ENCODE results near the gene MLYCD.

Gene MLYCD

GRCh38 chr16:83958137-83958845, 59.4 kb downstream of the MLYCD start:
- DNase-seq, result no peak

GRCh38 chr16:83958846-83959565, 60.1 kb downstream of the MLYCD start:
- no peak for DNase-seq

GRCh38 chr16:83959656-83960434, 60.9 kb downstream of the MLYCD start:
- DNase-seq, result no peak

- no peak for DNase-seq
Measured at GRCh38 chr16:83960521-83961249, 61.8 kb downstream of the MLYCD start.

GRCh38 chr16:83961591-83961990, 62.7 kb downstream of the MLYCD start:
- DNase-seq, result no peak

GRCh38 chr16:83963277-83964119, 64.6 kb downstream of the MLYCD start:
- no peak for DNase-seq

- no peak for DNase-seq
Measured at GRCh38 chr16:83964684-83965443, 65.9 kb downstream of the MLYCD start.

DNA sequence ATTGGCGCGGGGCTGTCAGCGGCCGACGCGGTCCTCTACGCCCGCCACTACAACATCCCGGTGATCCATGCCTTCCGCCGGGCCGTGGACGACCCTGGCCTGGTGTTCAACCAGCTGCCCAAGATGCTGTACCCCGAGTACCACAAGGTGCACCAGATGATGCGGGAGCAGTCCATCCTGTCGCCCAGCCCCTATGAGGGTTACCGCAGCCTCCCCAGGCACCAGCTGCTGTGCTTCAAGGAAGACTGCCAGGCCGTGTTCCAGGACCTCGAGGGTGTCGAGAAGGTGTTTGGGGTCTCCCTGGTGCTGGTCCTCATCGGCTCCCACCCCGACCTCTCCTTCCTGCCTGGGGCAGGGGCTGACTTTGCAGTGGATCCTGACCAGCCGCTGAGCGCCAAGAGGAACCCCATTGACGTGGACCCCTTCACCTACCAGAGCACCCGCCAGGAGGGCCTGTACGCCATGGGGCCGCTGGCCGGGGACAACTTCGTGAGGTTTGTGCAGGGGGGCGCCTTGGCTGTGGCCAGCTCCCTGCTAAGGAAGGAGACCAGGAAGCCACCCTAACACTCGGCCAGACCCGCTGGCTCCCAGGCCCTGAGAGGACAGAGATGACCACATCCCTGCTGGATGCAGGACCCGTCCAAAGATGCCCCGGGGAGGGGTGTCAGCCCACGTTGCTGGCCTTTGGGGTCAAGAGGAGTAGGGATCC, 66.7 kb downstream of the MLYCD start:
- DNase-seq, result no peak

GRCh38 chr16:83966153-83966696, 67.3 kb downstream of the MLYCD start:
- DNase-seq, result no peak

DNA sequence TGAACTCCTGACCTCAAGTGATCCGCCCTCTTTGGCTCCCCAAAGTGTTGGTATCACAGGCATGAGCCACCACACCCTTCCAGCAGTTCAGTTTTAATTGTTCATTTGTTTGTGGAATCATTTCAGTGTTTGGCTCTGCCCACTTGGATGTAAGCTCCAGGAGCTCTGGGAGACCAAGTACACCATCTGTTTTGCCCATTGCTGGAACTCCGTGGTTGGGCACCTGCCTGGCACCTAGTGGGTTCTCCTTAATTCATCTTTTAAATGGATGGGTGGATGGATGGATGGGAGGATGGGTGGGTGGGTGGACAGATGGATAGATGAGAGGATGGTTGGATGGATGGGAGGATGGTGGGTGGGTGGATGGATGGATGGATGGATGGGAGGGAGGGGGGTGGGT, 68.2 kb downstream of the MLYCD start:
- no peak for DNase-seq

DNA sequence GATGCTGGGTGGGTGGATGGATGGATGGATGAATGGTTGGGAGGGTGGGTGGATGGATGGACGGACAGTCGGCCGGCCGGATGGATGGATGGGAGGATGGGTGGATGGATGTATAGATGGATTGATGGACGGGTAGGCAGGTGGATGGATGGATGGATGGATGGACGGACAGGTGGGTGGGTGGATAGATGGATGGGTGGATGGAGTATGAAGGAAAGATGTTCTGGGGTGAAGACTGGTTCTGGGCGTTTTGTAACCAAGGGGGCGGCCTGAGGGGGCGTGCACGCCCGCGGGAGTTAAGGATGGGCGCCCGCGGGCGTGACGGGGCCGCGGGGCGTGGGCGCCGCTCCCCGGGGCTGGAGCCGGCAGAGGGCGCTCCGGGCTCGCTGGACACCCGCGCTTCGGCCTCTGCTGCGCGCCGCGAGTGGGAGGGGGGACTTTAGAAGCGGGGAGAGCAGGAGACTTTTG, 69.0 kb downstream of the MLYCD start, which contains the start of gene NECAB2:
Gene NECAB2 (plus strand): TSS at position 407 of the 468 bp plus-strand sequence. CDS start 405 bp downstream, outside the sequence.
- DNase-seq, result no peak

DNA sequence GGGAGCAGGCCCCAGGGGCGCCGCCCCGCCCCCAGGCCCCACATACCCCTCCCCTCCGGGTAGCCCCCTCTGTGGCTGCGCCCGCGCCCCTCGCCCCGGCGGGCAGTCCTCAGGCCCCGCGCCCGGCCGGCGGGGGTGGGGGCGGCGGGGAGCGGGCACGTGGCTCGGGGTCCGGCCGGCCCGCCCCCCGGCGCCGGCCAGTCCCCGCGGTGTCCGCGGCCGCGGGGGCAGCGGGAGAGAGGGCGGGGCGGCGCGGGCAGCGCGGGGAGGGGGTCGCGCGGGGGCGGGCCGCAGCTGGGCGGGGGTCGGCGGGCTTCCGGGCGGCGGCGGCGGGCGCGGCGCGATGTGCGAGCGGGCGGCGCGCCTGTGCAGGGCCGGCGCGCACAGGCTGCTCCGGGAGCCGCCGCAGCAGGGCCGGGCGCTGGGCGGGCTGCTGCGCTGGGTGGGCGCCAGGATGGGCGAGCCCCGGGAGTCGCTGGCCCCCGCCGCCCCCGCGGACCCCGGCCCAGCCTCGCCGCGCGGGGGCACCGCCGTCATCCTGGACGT, 69.5 kb downstream of the MLYCD start:
- DNase-seq, result no peak

DNA sequence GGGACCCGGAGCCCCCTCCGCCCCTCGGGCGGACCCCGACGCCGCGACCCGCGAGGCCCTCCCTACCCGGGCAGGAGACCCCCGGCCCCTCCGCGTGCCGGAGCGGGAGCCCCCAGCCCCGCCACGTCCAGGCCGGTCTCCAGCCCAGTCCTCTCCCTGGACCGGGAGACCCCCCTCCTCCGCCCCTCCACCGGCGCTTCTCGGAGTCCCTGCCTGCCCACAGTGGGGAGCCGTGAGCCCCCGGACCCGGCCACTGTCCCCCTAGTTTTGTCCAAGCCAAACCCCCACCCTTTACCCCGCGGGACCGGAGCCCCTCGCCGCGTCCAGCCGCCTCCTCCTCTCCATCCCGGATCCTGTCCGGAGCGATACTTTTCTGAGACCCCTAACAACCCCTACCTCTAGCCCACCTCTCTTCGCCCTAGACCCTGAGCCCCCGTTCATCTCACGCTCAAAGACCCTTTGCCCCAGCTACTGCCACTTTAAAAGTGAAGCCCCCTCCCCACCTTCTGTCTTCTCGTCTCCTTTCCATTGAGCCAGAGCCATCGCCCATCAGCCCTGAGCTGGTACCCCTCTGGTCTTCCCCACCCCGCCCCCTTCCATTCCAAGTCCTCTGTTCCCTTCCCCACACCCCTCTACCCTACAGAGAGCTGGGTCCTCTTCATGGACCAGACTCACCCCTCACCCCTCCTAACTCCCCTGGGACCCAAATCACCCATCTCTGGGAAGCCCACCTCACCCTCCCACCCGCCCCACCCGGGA, 70.2 kb downstream of the MLYCD start:
- no peak for DNase-seq

GRCh38 chr16:83969771-83970429, 71.0 kb downstream of the MLYCD start:
- DNase-seq, result no peak

- DNase-seq, result no peak
Measured at GRCh38 chr16:83970430-83970815, 71.5 kb downstream of the MLYCD start.

GRCh38 chr16:83971165-83972130, 72.5 kb downstream of the MLYCD start:
- DNase-seq, result no peak

All from GOT3 (cell line).